Measurements from ENCODE around the gene OTUD7B. TPM values are rescaled to one million over a fixed set of nuclear protein-coding genes. Genes with fewer than 3 reads are reported as not detected.

The OTUD7B gene
- total RNA-seq, 1 donor from 2014 or later = 31.6 TPM

DNA sequence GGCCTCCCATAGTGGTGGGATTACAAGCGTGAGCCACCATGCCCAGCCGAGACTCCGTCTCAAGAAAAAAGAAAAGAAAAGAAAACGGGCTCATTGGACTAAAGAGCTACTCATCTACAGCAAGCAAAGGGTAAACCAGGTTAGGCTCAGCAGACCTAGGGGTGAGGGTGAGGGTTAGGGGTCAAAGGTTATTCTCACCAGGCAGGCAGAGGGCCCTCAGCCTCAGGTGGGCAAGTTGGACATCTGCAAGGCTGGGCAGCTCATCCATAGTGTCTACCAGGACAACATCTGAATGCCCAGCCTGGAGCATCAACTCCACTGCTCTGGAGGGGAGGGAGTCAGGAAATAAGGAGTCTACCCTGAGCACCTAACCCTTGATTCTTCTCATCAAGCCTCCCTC, 77.3 kb downstream of the OTUD7B start:
- H3K9me3 Mint-ChIP-seq = no peaks in the 10 kb centered on the region

DNA sequence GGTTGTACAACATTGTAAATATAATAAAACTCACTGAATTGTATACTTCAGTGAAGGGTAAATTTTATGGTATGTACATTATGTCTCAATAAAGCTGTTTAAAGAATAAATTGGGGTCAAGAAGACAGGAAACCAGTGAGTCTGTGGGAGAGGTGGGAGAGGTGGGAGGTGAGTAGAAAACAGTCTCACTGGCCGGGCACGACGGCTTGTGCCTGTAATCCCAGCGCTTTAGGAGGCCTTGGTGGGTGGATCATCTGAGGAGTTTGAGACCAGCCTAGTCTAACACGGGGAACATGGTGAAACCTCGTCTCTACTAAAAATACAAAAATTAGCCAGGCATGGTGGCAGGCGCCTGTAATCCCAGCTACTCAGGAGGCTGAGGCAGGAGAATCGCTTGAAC, 78.1 kb downstream of the OTUD7B start:
- Mint-ChIP-seq H3K9me3 (no peaks in the 10 kb centered on the region), H3K4me3 (no peak overlapping the region), H3K27ac (no peak overlapping the region), H3K4me1 (ENCODE audit: unreplicated experiment) (peaks cover 24% of the 10 kb centered on the region), H3K36me3 (peaks cover 25% of the 10 kb centered on the region), H3K27me3 (no peaks in the 10 kb centered on the region)
- DNase-seq (ENCODE audit: extremely low spot score, unreplicated experiment) = no peak
- TF ChIP-seq, protein P1, sequence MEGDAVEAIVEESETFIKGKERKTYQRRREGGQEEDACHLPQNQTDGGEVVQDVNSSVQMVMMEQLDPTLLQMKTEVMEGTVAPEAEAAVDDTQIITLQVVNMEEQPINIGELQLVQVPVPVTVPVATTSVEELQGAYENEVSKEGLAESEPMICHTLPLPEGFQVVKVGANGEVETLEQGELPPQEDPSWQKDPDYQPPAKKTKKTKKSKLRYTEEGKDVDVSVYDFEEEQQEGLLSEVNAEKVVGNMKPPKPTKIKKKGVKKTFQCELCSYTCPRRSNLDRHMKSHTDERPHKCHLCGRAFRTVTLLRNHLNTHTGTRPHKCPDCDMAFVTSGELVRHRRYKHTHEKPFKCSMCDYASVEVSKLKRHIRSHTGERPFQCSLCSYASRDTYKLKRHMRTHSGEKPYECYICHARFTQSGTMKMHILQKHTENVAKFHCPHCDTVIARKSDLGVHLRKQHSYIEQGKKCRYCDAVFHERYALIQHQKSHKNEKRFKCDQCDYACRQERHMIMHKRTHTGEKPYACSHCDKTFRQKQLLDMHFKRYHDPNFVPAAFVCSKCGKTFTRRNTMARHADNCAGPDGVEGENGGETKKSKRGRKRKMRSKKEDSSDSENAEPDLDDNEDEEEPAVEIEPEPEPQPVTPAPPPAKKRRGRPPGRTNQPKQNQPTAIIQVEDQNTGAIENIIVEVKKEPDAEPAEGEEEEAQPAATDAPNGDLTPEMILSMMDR (conservative IDR thresholded peaks at IDR 0.05) = no peak

More for the DNA sequence above, 77.3 kb downstream of the OTUD7B start:
- H3K4me1 Mint-ChIP-seq (ENCODE audit: unreplicated experiment) = peaks cover 29% of the 10 kb centered on the region
- TF ChIP-seq, protein P1 (conservative IDR thresholded peaks at IDR 0.05) = no peak
- peaks cover 25% of the 10 kb centered on the region for H3K36me3 Mint-ChIP-seq
- no peak overlapping the region for H3K27ac Mint-ChIP-seq
- H3K4me3 Mint-ChIP-seq = peak overlapping the region; percentile 13
- DNase-seq (ENCODE audit: extremely low spot score, unreplicated experiment) = no peak
- no peaks in the 10 kb centered on the region for H3K27me3 Mint-ChIP-seq

DNA sequence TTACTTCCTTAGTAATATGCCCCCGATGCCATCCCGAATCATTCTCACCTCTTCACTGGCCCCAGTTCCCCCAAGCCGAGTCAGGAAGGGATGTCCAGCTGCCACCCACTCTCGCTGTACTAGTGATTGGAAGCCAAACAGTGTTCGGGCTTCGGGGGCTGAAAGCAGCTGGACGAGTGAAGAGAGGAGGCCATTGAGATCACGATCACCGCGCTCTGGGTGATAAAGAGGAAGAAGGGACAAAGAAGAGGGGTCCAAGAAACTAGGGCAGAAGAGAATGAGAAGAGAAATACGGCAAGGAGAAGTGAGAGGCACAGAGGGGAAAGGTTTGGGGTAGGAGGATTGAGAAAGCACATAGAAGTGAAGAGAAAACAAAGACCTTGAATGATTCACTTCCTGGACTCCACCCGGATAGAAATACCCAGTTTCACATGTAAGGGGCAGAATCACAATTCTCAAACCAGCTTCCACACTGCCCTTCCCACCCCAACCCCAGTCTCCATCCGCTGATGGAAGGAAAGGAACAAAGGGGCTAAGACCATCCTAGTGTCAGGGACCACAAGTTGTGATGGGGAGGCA, 79.2 kb downstream of the OTUD7B start:
- Mint-ChIP-seq H3K27me3 (no peaks in the 10 kb centered on the region), H3K9me3 (no peaks in the 10 kb centered on the region), H3K36me3 (peaks cover 28% of the 10 kb centered on the region), H3K27ac (peak overlapping the region; percentile 17), H3K4me3 (no peak overlapping the region), H3K4me1 (ENCODE audit: unreplicated experiment) (peaks cover 12% of the 10 kb centered on the region)
- no peak for DNase-seq (ENCODE audit: extremely low spot score, unreplicated experiment)
- TF ChIP-seq, protein P1 (conservative IDR thresholded peaks at IDR 0.05) = no peak

- H3K27ac Mint-ChIP-seq = no peak overlapping the region
- H3K36me3 Mint-ChIP-seq = peaks cover 35% of the 10 kb centered on the region
- TF ChIP-seq, protein P1 (conservative IDR thresholded peaks at IDR 0.05) = no peak
- no peaks in the 10 kb centered on the region for H3K27me3 Mint-ChIP-seq
- no peaks in the 10 kb centered on the region for H3K9me3 Mint-ChIP-seq
- H3K4me1 Mint-ChIP-seq (ENCODE audit: unreplicated experiment) = peaks cover 13% of the 10 kb centered on the region
- no peak for DNase-seq (ENCODE audit: extremely low spot score, unreplicated experiment)
- H3K4me3 Mint-ChIP-seq = no peak overlapping the region
Observed at GRCh38 chr1:149929856-149930255, 80.7 kb downstream of the OTUD7B start.

GRCh38 chr1:149928401-149928724, 82.2 kb downstream of the OTUD7B start:
- H3K27ac Mint-ChIP-seq = peak overlapping the region; percentile 97
- TF ChIP-seq, protein P1 (conservative IDR thresholded peaks at IDR 0.05) = no peak
- H3K9me3 Mint-ChIP-seq = no peaks in the 10 kb centered on the region
- no peak for DNase-seq (ENCODE audit: extremely low spot score, unreplicated experiment)
- peaks cover 17% of the 10 kb centered on the region for H3K4me1 Mint-ChIP-seq (ENCODE audit: unreplicated experiment)
- peak overlapping the region; percentile 99 for H3K4me3 Mint-ChIP-seq
- no peaks in the 10 kb centered on the region for H3K27me3 Mint-ChIP-seq
- peaks cover 43% of the 10 kb centered on the region for H3K36me3 Mint-ChIP-seq

Measured in type B pancreatic cell (in vitro differentiated cells).